Esophagus muscularis mucosa (tissue), 4 donors: ENCODE results near the gene ZNF497. TPM values are rescaled to one million over a fixed set of nuclear protein-coding genes. Genes with fewer than 3 reads are reported as not detected.
A peak's percentile ranks its signal among the peaks of the same experiment; 100 is the strongest.
"Not testable (repeated sequence)": the region's sequence is repeated elsewhere in the genome, so short reads cannot be mapped to it uniquely, and the experiment has no call there.

ENCODE experiments used
- DNase-seq: peaks from one replicate; pipeline ENCODE4 v3.0.0-alpha.2; 2017; ENCODE audit errors: extremely low spot score
- H3K27ac ChIP-seq, 4 donors: fragments of 200-600 bp; sonication (generic); replicated peaks in 1 of 4; 1 replicate in 3 of 4; 2 replicates in 1 of 4; pipeline ENCODE4 v1.5.1; 2016 to 2019; ENCODE audit warnings: mild to moderate bottlenecking in 1 of 4
- H3K27me3 ChIP-seq, 4 donors: fragments of 200-600 bp; sonication (generic); one replicate each; pipeline versions ENCODE4 v1.5.1 to v1.6.0; 2016 to 2019
- H3K36me3 ChIP-seq, 4 donors: fragments of 200-600 bp; sonication (generic); one replicate each; pipeline ENCODE4 v1.5.1; 2016 to 2019
- H3K4me1 ChIP-seq, 4 donors: fragments of 200-600 bp; sonication (generic); one replicate each; pipeline ENCODE4 v1.5.1; 2016 to 2019
- H3K4me3 ChIP-seq, 4 donors: fragments of 200-600 bp; sonication (generic); 1 replicate in 2 of 4; 2 replicates in 2 of 4; pipeline ENCODE4 v1.5.1; 2016 to 2019; ENCODE audit warnings: mild to moderate bottlenecking in 4 of 4, moderate library complexity in 1 of 4
- H3K9me3 ChIP-seq, 4 donors: fragments of 200-600 bp; sonication (generic); 1 replicate in 3 of 4; 2 replicates in 1 of 4; pipeline ENCODE4 v1.5.1; 2016 to 2019
- EP300 ChIP-seq: sonication (generic); formaldehyde crosslinking; IDR thresholded peaks from one replicate; pipeline ENCODE4 v1.6.1; 2017; ENCODE audit warnings: antibody characterized with exemption
- POLR2A ChIP-seq: fragments of 450-650 bp; IDR thresholded peaks from one replicate; pipeline ENCODE4 v1.6.1; 2017; ENCODE audit warnings: antibody characterized with exemption, moderate library complexity, mild to moderate bottlenecking, low read depth
- POLR2AphosphoS5 ChIP-seq, 2 donors: sonication (generic); formaldehyde crosslinking; IDR thresholded peaks; one replicate each; pipeline ENCODE4 v1.6.1; 2017; ENCODE audit warnings: antibody characterized with exemption in 2 of 2
- WGBS: methylation state at CpG from one replicate; pipeline ENCODE4 v1.1.5; 2018; 5-methylcytosine and 5-hydroxymethylcytosine counted together
- intact Hi-C: fragments of 100-400 bp; cut with DNase I; formaldehyde crosslinking; loops from one replicate; pipeline ENCODE4 v1.15.1; 2023
- total RNA-seq, 4 donors: library from RNA; depleted of rRNA; stranded (reverse); fragments of >200 nt; gene quantifications; one replicate each; pipeline versions ENCODE4 v1.1.0 to v1.2.1, GENCODE V29; 2016
- TF ChIP-seq, protein P1 (sequence below), 3 experiments: fragments of 200-600 bp in 2 of 3; fragments of 450-650 bp in 1 of 3; sonication (generic) in 2 of 3; IDR thresholded peaks; one replicate each; pipeline ENCODE4 v1.5.1; 2017 to 2019; ENCODE audit warnings: antibody characterized with exemption in 3 of 3, mild to moderate bottlenecking in 2 of 3, moderate library complexity in 1 of 3

Gene ZNF497
- total RNA-seq, 4 donors from 2014 or later = 0.42 to 1.1 (median 0.92) TPM

DNA sequence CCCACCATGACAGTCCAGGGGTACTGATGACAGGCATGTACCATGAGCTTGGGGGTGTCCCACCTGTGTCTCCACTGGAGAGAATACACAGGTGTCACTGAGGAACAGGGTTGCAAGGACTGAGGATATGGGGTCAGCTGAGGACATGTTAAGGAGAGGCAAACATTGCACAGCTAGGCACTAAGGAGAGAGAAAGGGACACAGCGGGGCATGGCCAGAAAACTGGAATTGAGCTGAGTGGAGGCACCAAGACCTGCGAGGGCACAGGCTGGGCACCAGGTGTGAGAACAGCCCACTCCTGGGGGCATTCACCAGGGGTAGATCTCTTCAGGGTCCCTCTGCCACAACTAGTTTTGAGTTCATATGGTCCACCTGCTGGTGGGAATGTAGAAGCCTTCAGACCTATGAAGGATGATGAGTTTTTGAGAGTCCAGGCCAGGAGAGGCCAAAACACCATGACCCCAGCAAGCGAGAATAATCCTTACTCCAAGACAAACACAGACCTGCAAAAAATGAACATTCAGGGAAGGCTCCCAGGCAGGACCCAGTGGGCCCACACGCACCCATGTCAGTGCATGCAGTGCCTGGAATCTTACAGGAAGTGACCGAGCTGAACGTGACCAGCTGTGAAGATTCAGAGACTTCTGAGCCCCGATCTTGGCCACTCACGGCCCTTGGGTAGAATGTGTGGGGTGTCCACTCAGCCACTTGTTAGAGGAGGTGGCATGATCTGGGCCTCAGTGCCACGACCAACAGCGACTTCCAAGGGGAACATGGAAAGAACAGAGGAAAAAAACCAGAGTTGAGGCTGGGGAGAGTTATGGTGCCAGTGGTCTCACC, 44.5 kb upstream of the ZNF497 start:
- intact Hi-C loops = no loop called here
- no peak for DNase-seq

DNA sequence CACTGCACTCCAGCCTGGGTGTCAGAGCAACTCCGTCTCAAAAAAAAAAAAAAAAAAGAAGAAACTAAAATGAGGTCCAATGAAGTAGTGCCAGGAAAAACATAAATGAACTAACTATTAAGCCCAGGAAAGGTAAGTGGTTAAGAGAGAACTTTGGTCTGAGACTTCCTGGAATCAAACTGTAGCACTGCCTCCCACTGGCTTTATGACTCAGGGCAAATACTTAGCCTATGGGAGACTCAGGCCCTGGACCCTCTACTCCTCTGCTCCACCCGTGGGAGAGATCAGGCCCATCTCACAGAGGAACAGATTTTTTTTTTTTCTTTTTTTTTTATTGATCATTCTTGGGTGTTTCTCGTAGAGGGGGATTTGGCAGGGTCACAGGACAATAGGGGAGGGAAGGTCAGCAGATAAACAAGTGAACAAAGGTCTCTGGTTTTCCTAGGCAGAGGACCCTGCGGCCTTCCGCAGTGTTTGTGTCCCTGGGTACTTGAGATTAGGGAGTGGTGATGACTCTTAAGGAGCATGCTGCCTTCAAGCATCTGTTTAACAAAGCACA, 41.4 kb upstream of the ZNF497 start:
- H3K4me1 ChIP-seq = peaks cover 23 to 37% (median 34%) of the 10 kb centered on the region in 4 donors
- DNase-seq, H3K9me3 ChIP-seq, H3K4me3 ChIP-seq, H3K27ac ChIP-seq, H3K27me3 ChIP-seq, H3K36me3 ChIP-seq: not testable (repeated sequence)
- intact Hi-C loops = loop anchor here (5.0 kb wide), 1 partner anchor 33 kb away; no protein-coding TSS in a partner anchor
- 80% methylated on average over 5 of the region's 5 CpGs for WGBS

More for the DNA sequence above, 44.5 kb upstream of the ZNF497 start:
- peaks cover 18 to 31% (median 28%) of the 10 kb centered on the region in 4 donors for H3K4me1 ChIP-seq
- no peaks in the 10 kb centered on the region for H3K9me3 ChIP-seq
- H3K27ac ChIP-seq = peak overlapping the region in 3 of 4 donors; percentile 84 to 92 (median 92)
- H3K4me3 ChIP-seq = peak overlapping the region; percentile 84 to 92 (median 88)
- 75% methylated on average over 10 of the region's 10 CpGs for WGBS
- TF ChIP-seq POLR2A = no peak
- TF ChIP-seq, protein P1, sequence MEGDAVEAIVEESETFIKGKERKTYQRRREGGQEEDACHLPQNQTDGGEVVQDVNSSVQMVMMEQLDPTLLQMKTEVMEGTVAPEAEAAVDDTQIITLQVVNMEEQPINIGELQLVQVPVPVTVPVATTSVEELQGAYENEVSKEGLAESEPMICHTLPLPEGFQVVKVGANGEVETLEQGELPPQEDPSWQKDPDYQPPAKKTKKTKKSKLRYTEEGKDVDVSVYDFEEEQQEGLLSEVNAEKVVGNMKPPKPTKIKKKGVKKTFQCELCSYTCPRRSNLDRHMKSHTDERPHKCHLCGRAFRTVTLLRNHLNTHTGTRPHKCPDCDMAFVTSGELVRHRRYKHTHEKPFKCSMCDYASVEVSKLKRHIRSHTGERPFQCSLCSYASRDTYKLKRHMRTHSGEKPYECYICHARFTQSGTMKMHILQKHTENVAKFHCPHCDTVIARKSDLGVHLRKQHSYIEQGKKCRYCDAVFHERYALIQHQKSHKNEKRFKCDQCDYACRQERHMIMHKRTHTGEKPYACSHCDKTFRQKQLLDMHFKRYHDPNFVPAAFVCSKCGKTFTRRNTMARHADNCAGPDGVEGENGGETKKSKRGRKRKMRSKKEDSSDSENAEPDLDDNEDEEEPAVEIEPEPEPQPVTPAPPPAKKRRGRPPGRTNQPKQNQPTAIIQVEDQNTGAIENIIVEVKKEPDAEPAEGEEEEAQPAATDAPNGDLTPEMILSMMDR (IDR thresholded peaks at IDR 0.05) = peak; percentile 11 to 29 (median 11)
- no peaks in the 10 kb centered on the region for H3K36me3 ChIP-seq
- H3K27me3 ChIP-seq = no peaks in the 10 kb centered on the region

DNA sequence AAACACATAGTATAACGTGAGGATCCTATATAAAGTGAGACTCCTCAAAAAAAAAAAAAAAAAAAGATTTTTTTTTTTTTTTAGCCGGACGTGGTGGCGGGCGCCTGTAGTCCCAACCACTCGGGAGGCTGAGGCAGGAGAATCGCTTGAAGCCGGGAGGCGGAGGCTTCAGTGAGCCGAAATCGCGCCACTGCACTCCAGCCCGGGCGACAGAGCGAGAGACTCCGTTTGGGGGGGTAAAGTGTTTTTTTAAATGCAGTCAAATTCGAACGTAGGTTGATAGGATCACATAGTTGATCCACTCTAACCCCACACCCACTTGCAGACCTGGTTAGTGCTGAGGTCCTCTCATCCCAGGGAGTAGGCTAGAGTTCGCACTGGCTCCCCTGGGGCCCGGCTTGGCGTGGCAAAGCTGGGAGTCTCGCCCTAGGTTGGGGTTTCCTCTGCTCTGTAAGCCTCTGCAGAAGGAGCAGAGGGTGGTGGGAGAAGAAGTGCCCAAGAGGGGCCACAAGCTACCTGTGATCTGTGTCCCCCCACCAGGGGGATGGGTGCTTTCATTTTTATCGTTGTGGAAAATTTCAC, 39.4 kb upstream of the ZNF497 start:
- no peak for DNase-seq
- H3K27me3 ChIP-seq = peaks cover 0 to 12% (median 4%) of the 10 kb centered on the region in 4 donors
- peaks cover 14 to 27% (median 23%) of the 10 kb centered on the region in 4 donors for H3K4me1 ChIP-seq
- peak overlapping the region; percentile 60 to 67 (median 65) for H3K4me3 ChIP-seq
- H3K9me3 ChIP-seq = no peaks in the 10 kb centered on the region
- H3K36me3 ChIP-seq = no peaks in the 10 kb centered on the region
- TF ChIP-seq POLR2A = no peak
- TF ChIP-seq, protein P1 (IDR thresholded peaks at IDR 0.05) = no peak
- no peak for TF ChIP-seq EP300
- TF ChIP-seq POLR2AphosphoS5 (IDR thresholded peaks at IDR 0.05) = no peak
- intact Hi-C loops = loop anchor here (5.0 kb wide), 1 partner anchor 35 kb away; no protein-coding TSS in a partner anchor
- WGBS = 28% methylated on average over 23 of the region's 23 CpGs
- H3K27ac ChIP-seq = peak overlapping the region; percentile 70 to 81 (median 70)

DNA sequence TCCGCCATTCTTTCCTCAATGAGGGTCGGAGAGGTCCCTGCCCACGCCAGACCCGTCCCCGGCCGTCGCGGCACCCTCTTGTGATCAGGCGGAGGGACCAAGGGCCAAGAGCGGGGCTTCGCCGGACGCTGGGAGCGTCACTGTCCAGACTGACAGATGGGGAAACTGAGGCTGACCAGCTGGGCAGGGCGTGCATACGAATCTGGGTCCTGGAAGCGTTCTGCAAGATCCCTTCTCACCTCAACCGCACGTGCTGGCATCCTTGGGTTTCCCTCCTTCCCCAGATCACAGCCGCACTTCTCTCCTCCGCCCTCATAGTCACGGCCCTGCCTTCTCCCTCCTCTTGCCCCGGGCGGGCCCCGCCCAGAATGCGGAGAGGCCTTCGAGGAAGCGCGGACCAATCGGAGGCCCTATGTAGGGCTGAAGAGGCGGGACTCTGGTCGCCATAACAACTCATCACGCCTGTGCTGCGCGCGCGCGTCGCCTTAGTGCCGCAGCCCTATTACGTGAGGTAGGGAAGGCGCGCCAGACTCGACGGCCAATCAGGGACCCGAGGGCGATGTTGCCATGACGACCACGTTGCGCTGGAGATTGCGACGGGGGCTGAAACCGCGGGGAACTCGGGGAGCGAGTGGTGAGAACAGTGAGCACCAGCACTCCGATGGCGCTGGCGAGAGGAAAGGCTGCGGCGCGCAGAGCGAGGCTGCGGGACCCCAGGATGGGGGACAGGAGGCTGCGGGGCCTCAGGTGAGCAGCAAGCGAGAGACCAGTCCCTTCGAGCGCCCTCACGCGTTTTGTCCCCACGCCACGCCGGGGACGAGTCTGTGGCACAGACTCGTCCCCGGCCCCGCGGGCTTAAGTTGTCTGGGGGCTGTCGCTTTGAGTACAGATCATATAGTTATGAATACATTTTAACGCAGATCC, 38.6 kb upstream of the ZNF497 start:
- intact Hi-C loops = loop anchor here (5.0 kb wide), 1 partner anchor 36 kb away; no protein-coding TSS in a partner anchor
- no peaks in the 10 kb centered on the region for H3K36me3 ChIP-seq
- peaks cover 14 to 32% (median 27%) of the 10 kb centered on the region in 4 donors for H3K4me1 ChIP-seq
- peaks cover 0 to 18% (median 8%) of the 10 kb centered on the region in 4 donors for H3K27me3 ChIP-seq
- peak overlapping the region; percentile 70 to 81 (median 70) for H3K27ac ChIP-seq
- H3K9me3 ChIP-seq = no peaks in the 10 kb centered on the region
- no peak for TF ChIP-seq POLR2A
- TF ChIP-seq POLR2AphosphoS5 (IDR thresholded peaks at IDR 0.05) = peak; percentile 82 to 90
- no peak for TF ChIP-seq EP300
- TF ChIP-seq, protein P1 (IDR thresholded peaks at IDR 0.05) = peak in 1 of 3 experiments; percentile 17
- under 1% methylated on average over 50 of the region's 80 CpGs for WGBS
- H3K4me3 ChIP-seq = peak overlapping the region; percentile 60 to 67 (median 65)
- peak; percentile 100 for DNase-seq
